Measurements from ENCODE around the gene NOP10. TPM values are rescaled to one million over a fixed set of nuclear protein-coding genes. Genes with fewer than 3 reads are reported as not detected.

NOP10 gene
- total and polyA plus RNA-seq, 2 of the 13 experiments (the other 11 are each of a cell fraction or from before 2014, with no cell fraction given): 239 to 369 TPM

GRCh38 chr15:34367101-34368081 lies 24.5 kb upstream of the NOP10 start, which contains the start of gene LPCAT4 (continued):
- TF ChIP-seq BCLAF1 (IDR thresholded peaks at IDR 0.05) (no peak), GFI1 (CRISPR knock-in tag; IDR thresholded peaks at IDR 0.05; ENCODE audit: borderline replicate concordance) (0 out of 2 replicates have a peak, but pooled peaks have one; percentile 20), ZNF124 (CRISPR knock-in tag; IDR thresholded peaks at IDR 0.05) (0 out of 2 replicates have a peak, but pooled peaks have one; percentile 19), MXI1 (IDR thresholded peaks at IDR 0.05; ENCODE audit: borderline replicate concordance, low read depth, low read length) (peak; percentile 25; the same call in 1 of the 3 replicates), NFRKB (IDR thresholded peaks at IDR 0.05) (no peak), ZKSCAN5 (CRISPR knock-in tag; IDR thresholded peaks at IDR 0.05) (no peak), MNT (IDR thresholded peaks at IDR 0.05) (no peak), SMAD3 (CRISPR knock-in tag; IDR thresholded peaks at IDR 0.05) (no peak; the same call in 1 of the 2 replicates), ZNF598 (CRISPR knock-in tag; IDR thresholded peaks at IDR 0.05; ENCODE audit: borderline replicate concordance) (peak; percentile 77), ZNF234 (CRISPR knock-in tag; conservative IDR thresholded peaks at IDR 0.05) (no peak), ONECUT2 (CRISPR knock-in tag; IDR thresholded peaks at IDR 0.05) (no peak), ZNF276 (CRISPR knock-in tag; IDR thresholded peaks at IDR 0.05; ENCODE audit: low read depth) (no peak), HOXA9 (CRISPR knock-in tag; IDR thresholded peaks at IDR 0.05; ENCODE audit: borderline replicate concordance) (no peak)
